Measurements from ENCODE around the gene SLC4A1AP. TPM values are rescaled to one million over a fixed set of nuclear protein-coding genes. Genes with fewer than 3 reads are reported as not detected.

SLC4A1AP gene
- total RNA-seq, 5 donors from 2014 or later (not counting 1 experiment from before 2014, with no cell fraction given): 21.1 to 24.2 (median 21.8) TPM

GRCh38 chr2:27707462-27708256 is 44.0 kb downstream of the SLC4A1AP start:
- H3K27ac Mint-ChIP-seq: no peak overlapping the region
- peaks cover 0 to 9% (median 2%) of the 10 kb centered on the region in 3 donors for H3K4me1 Mint-ChIP-seq
- H3K9me3 Mint-ChIP-seq: no peaks in the 10 kb centered on the region
- H3K36me3 Mint-ChIP-seq: no peaks in the 10 kb centered on the region
- 77% methylated on average over 6 of the region's 9 CpGs for WGBS (ENCODE audit: insufficient coverage)
- H3K9me3 ChIP-seq: no peaks in the 10 kb centered on the region
- H3K4me3 Mint-ChIP-seq: no peak overlapping the region
- H3K36me3 ChIP-seq (ENCODE audit: control insufficient read depth in 2 of 2, extremely low read depth in 1 of 2, insufficient read depth in 1 of 2, low read length in 1 of 2): no peaks in the 10 kb centered on the region
- no peaks in the 10 kb centered on the region for H3K27me3 ChIP-seq (replicated peaks in 1 of 2; ENCODE audit: control insufficient read depth in 2 of 2, extremely low read depth in 1 of 2, insufficient read depth in 2 of 2, low read length in 1 of 2)
- ChIA-PET CTCF (interaction anchor here in 1 of 2 donors (1.2 kb wide), 1 partner anchor 749 kb away, joined by 5 read pairs; no protein-coding TSS in a partner anchor), POLR2A (interaction anchor here in 1 of 2 donors (0.5 kb wide), 1 partner anchor 138 kb away, joined by 4 read pairs; no protein-coding TSS in a partner anchor)
- H3K4me1 ChIP-seq (ENCODE audit: control insufficient read depth in 1 of 2, extremely low read depth in 1 of 2, insufficient read depth in 2 of 2, low read length in 2 of 2): peaks cover 0 to 5% of the 10 kb centered on the region in 2 experiments
- DNase-seq: no peak
- no peaks in the 10 kb centered on the region for H3K27me3 Mint-ChIP-seq
- ATAC-seq (replicated peaks in 1 of 4): no peak
- H3K4me3 ChIP-seq (ENCODE audit: control insufficient read depth in 1 of 2, extremely low read depth in 1 of 2, low read length in 1 of 2): no peak overlapping the region
- no peak overlapping the region for H3K27ac ChIP-seq (ENCODE audit: low read length)

- ATAC-seq (replicated peaks in 1 of 4) (no peak), DNase-seq (no peak)
- Mint-ChIP-seq H3K36me3 (no peaks in the 10 kb centered on the region), H3K27me3 (no peaks in the 10 kb centered on the region), H3K27ac (no peak overlapping the region), H3K4me1 (peaks cover 0 to 8% (median 2%) of the 10 kb centered on the region in 3 donors), H3K9me3 (no peaks in the 10 kb centered on the region), H3K4me3 (no peak overlapping the region)
- Histone ChIP-seq H3K4me1 (ENCODE audit: control insufficient read depth in 1 of 2, extremely low read depth in 1 of 2, insufficient read depth in 2 of 2, low read length in 2 of 2) (peaks cover 0 to 5% of the 10 kb centered on the region in 2 experiments), H3K4me3 (ENCODE audit: control insufficient read depth in 1 of 2, extremely low read depth in 1 of 2, low read length in 1 of 2) (no peak overlapping the region), H3K27ac (ENCODE audit: low read length) (no peak overlapping the region), H3K9me3 (no peaks in the 10 kb centered on the region), H3K36me3 (ENCODE audit: control insufficient read depth in 2 of 2, extremely low read depth in 1 of 2, insufficient read depth in 1 of 2, low read length in 1 of 2) (no peaks in the 10 kb centered on the region), H3K27me3 (replicated peaks in 1 of 2; ENCODE audit: control insufficient read depth in 2 of 2, extremely low read depth in 1 of 2, insufficient read depth in 2 of 2, low read length in 1 of 2) (peaks cover 0 to 2% of the 10 kb centered on the region in 2 experiments)
- POLR2A ChIA-PET: interaction anchor here in 1 of 2 donors (0.5 kb wide), 1 partner anchor 138 kb away, joined by 4 read pairs; no protein-coding TSS in a partner anchor
- 100% methylated on average over 1 of the region's 7 CpGs for WGBS (ENCODE audit: insufficient coverage)
- CTCF ChIA-PET: interaction anchor here in 1 of 2 donors (1.2 kb wide), 1 partner anchor 748 kb away, joined by 5 read pairs; no protein-coding TSS in a partner anchor
Observed at GRCh38 chr2:27708257-27708654, 44.6 kb downstream of the SLC4A1AP start.

GRCh38 chr2:27708666-27709065 is 45.0 kb downstream of the SLC4A1AP start:
- CTCF ChIA-PET: no interaction called here
- H3K9me3 Mint-ChIP-seq: no peaks in the 10 kb centered on the region
- H3K36me3 Mint-ChIP-seq: no peaks in the 10 kb centered on the region
- Histone ChIP-seq H3K27ac (ENCODE audit: low read length) (no peak overlapping the region), H3K9me3 (no peaks in the 10 kb centered on the region), H3K4me3 (ENCODE audit: control insufficient read depth in 1 of 2, extremely low read depth in 1 of 2, low read length in 1 of 2) (no peak overlapping the region), H3K4me1 (ENCODE audit: control insufficient read depth in 1 of 2, extremely low read depth in 1 of 2, insufficient read depth in 2 of 2, low read length in 2 of 2) (peaks cover 0 to under 1% of the 10 kb centered on the region in 2 experiments), H3K36me3 (ENCODE audit: control insufficient read depth in 2 of 2, extremely low read depth in 1 of 2, insufficient read depth in 1 of 2, low read length in 1 of 2) (no peaks in the 10 kb centered on the region), H3K27me3 (replicated peaks in 1 of 2; ENCODE audit: control insufficient read depth in 2 of 2, extremely low read depth in 1 of 2, insufficient read depth in 2 of 2, low read length in 1 of 2) (peaks cover 0 to 3% of the 10 kb centered on the region in 2 experiments)
- DNase-seq: no peak
- no peak overlapping the region for H3K27ac Mint-ChIP-seq
- no peak overlapping the region for H3K4me3 Mint-ChIP-seq
- POLR2A ChIA-PET: interaction anchor here in 1 of 2 donors (0.6 kb wide), 1 partner anchor 175 kb away, joined by 7 read pairs; no protein-coding TSS in a partner anchor
- no peak for ATAC-seq (replicated peaks in 1 of 4)
- WGBS (ENCODE audit: insufficient coverage): no CpG with 5 or more reads among the region's 3 CpGs
- H3K4me1 Mint-ChIP-seq: peaks cover 0 to 4% (median under 1%) of the 10 kb centered on the region in 3 donors
- no peaks in the 10 kb centered on the region for H3K27me3 Mint-ChIP-seq

- Mint-ChIP-seq H3K27ac (no peak overlapping the region), H3K4me3 (no peak overlapping the region), H3K4me1 (peaks cover 0 to under 1% (median under 1%) of the 10 kb centered on the region in 3 donors), H3K36me3 (no peaks in the 10 kb centered on the region), H3K27me3 (no peaks in the 10 kb centered on the region), H3K9me3 (no peaks in the 10 kb centered on the region)
- no CpG with 5 or more reads among the region's 2 CpGs for WGBS (ENCODE audit: insufficient coverage)
- Histone ChIP-seq H3K9me3 (no peaks in the 10 kb centered on the region), H3K36me3 (ENCODE audit: control insufficient read depth in 2 of 2, extremely low read depth in 1 of 2, insufficient read depth in 1 of 2, low read length in 1 of 2) (no peaks in the 10 kb centered on the region), H3K4me1 (ENCODE audit: control insufficient read depth in 1 of 2, extremely low read depth in 1 of 2, insufficient read depth in 2 of 2, low read length in 2 of 2) (no peaks in the 10 kb centered on the region), H3K27ac (ENCODE audit: low read length) (no peak overlapping the region), H3K27me3 (replicated peaks in 1 of 2; ENCODE audit: control insufficient read depth in 2 of 2, extremely low read depth in 1 of 2, insufficient read depth in 2 of 2, low read length in 1 of 2) (peaks cover 0 to 3% of the 10 kb centered on the region in 2 experiments), H3K4me3 (ENCODE audit: control insufficient read depth in 1 of 2, extremely low read depth in 1 of 2, low read length in 1 of 2) (no peak overlapping the region)
- ChIA-PET CTCF (interaction anchor here in 1 of 2 donors (0.5 kb wide), 1 partner anchor 1112 kb away, joined by 3 read pairs; no protein-coding TSS in a partner anchor), POLR2A (no interaction called here)
- DNase-seq: no peak
- no peak for ATAC-seq (replicated peaks in 1 of 4)
Observed at GRCh38 chr2:27709326-27709725, 45.6 kb downstream of the SLC4A1AP start.

- DNase-seq (no peak), ATAC-seq (replicated peaks in 1 of 4) (no peak)
- Mint-ChIP-seq H3K4me3 (no peak overlapping the region), H3K27ac (no peak overlapping the region), H3K27me3 (peaks cover 0 to 2% of the 10 kb centered on the region in 2 donors), H3K4me1 (peaks cover 4 to 7% (median 7%) of the 10 kb centered on the region in 3 donors), H3K9me3 (no peaks in the 10 kb centered on the region), H3K36me3 (no peaks in the 10 kb centered on the region)
- H3K27me3 ChIP-seq (replicated peaks in 1 of 2; ENCODE audit: control insufficient read depth in 2 of 2, extremely low read depth in 1 of 2, insufficient read depth in 2 of 2, low read length in 1 of 2): peaks cover 0 to 7% of the 10 kb centered on the region in 2 experiments
- H3K27ac ChIP-seq (ENCODE audit: low read length): no peak overlapping the region
- peaks cover 0 to 2% of the 10 kb centered on the region in 2 experiments for H3K4me1 ChIP-seq (ENCODE audit: control insufficient read depth in 1 of 2, extremely low read depth in 1 of 2, insufficient read depth in 2 of 2, low read length in 2 of 2)
- CTCF ChIA-PET: interaction anchor here in 1 of 2 donors (0.5 kb wide), 1 partner anchor 1111 kb away, joined by 3 read pairs; no protein-coding TSS in a partner anchor
- H3K9me3 ChIP-seq: no peaks in the 10 kb centered on the region
- H3K36me3 ChIP-seq (ENCODE audit: control insufficient read depth in 2 of 2, extremely low read depth in 1 of 2, insufficient read depth in 1 of 2, low read length in 1 of 2): no peaks in the 10 kb centered on the region
- WGBS (ENCODE audit: insufficient coverage): no CpG with 5 or more reads among the region's 7 CpGs
- H3K4me3 ChIP-seq (ENCODE audit: control insufficient read depth in 1 of 2, extremely low read depth in 1 of 2, low read length in 1 of 2): no peak overlapping the region
- POLR2A ChIA-PET: interaction anchor here in 1 of 2 donors (0.6 kb wide), 1 partner anchor 1292 kb away, joined by 4 read pairs; no protein-coding TSS in a partner anchor
Observed at GRCh38 chr2:27709960-27710575, 46.4 kb downstream of the SLC4A1AP start.
